Gastrocnemius medialis (tissue), 4 donors: ENCODE measurements around the gene PELI1. TPM values are rescaled to one million over a fixed set of nuclear protein-coding genes. Genes with fewer than 3 reads are reported as not detected.

Source experiments
- ATAC-seq, 2 donors: fragments of 150-250 bp; one replicate each; pipeline ENCODE4 v1.9.1; 2016
- DNase-seq, 2 donors: peaks; one replicate each; pipeline ENCODE4 v3.0.0-alpha.2; 2019
- H3K27ac ChIP-seq, 4 donors: fragments of 200-600 bp; sonication (generic); 1 replicate in 1 of 4; 2 replicates in 3 of 4; pipeline ENCODE4 v1.5.1; 2016 to 2018; ENCODE audit warnings: mild to moderate bottlenecking in 2 of 4, moderate library complexity in 1 of 4
- H3K27me3 ChIP-seq, 3 donors: fragments of 200-600 bp; sonication (generic) in 2 of 3; 1 replicate in 1 of 3; 2 replicates in 2 of 3; pipeline versions ENCODE4 v1.5.1 to v1.6.0; 2016 to 2019; ENCODE audit warnings: mild to moderate bottlenecking in 1 of 3, moderate library complexity in 1 of 3
- H3K36me3 ChIP-seq, 2 donors: fragments of 200-600 bp; sonication (generic) in 1 of 2; one replicate each; pipeline ENCODE4 v1.5.1; 2017 to 2018
- H3K4me1 ChIP-seq, 2 donors: fragments of 200-600 bp; sonication (generic) in 1 of 2; one replicate each; pipeline ENCODE4 v1.5.1; 2016 to 2017; ENCODE audit warnings: mild to moderate bottlenecking in 2 of 2
- H3K4me3 ChIP-seq, 4 donors: fragments of 200-600 bp; sonication (generic) in 3 of 4; 1 replicate in 1 of 4; 2 replicates in 3 of 4; pipeline ENCODE4 v1.5.1; 2016 to 2019; ENCODE audit warnings: mild to moderate bottlenecking in 2 of 4
- H3K9me3 ChIP-seq, 3 donors: fragments of 200-600 bp; sonication (generic) in 2 of 3; 1 replicate in 1 of 3; 2 replicates in 2 of 3; pipeline ENCODE4 v1.5.1; 2016 to 2019
- CTCF ChIP-seq, 5 experiments: fragments of 450-650 bp in 3 of 5; fragments of 200-600 bp in 2 of 5; sonication (generic) in 2 of 5; IDR thresholded peaks in 4 of 5; conservative IDR thresholded peaks in 1 of 5; 1 replicate in 4 of 5; 2 replicates in 1 of 5; pipeline ENCODE4 v1.5.1; 2016 to 2019; ENCODE audit warnings: antibody characterized with exemption in 5 of 5, mild to moderate bottlenecking in 3 of 5, moderate library complexity in 3 of 5
- POLR2A ChIP-seq, 2 donors: fragments of 450-650 bp; IDR thresholded peaks; one replicate each; pipeline ENCODE4 v1.6.1; 2017; ENCODE audit warnings: antibody characterized with exemption in 2 of 2, mild to moderate bottlenecking in 2 of 2, moderate library complexity in 2 of 2
- in situ Hi-C, 4 donors: fragments of 200-750 bp; cut with MboI; loops; one replicate each; pipeline versions ENCODE4 v1.15.0 to v1.8.0; 2017; ENCODE audit warnings: low sequenced_read_pairs in 4 of 4
- intact Hi-C: fragments of 100-400 bp; cut with DNase I; formaldehyde crosslinking; loops from one replicate; pipeline ENCODE4 v1.15.1; 2023; ENCODE audit warnings: low total_unique reads
- total RNA-seq, 4 donors: library from RNA; depleted of rRNA; stranded (reverse); fragments of >200 nt; gene quantifications; one replicate each; pipeline versions ENCODE4 v1.1.0 to v1.2.3, GENCODE V29; 2016

Gene PELI1
- total RNA-seq, 4 donors from 2014 or later, result 3.7 to 7.5 (median 5.9) TPM

- no peak for DNase-seq
- no peak for ATAC-seq
- in situ Hi-C loops, result no loop called here
- Histone ChIP-seq H3K4me1 (peaks cover 0 to 4% of the 10 kb centered on the region in 2 donors), H3K9me3 (no peaks in the 10 kb centered on the region), H3K36me3 (no peaks in the 10 kb centered on the region), H3K4me3 (no peak overlapping the region), H3K27me3 (no peaks in the 10 kb centered on the region), H3K27ac (no peak overlapping the region)
- TF ChIP-seq CTCF (IDR thresholded peaks at IDR 0.05 in 4 of 5, conservative IDR thresholded peaks at IDR 0.05 in 1 of 5) (no peak), POLR2A (IDR thresholded peaks at IDR 0.05) (no peak)
- intact Hi-C loops, result no loop called here
These were observed 33.1 kb upstream of the PELI1 start for GRCh38 chr2:64177315-64177714.

- H3K4me3 ChIP-seq, result no peak overlapping the region
- no peaks in the 10 kb centered on the region for H3K36me3 ChIP-seq
- no peak overlapping the region for H3K27ac ChIP-seq
- in situ Hi-C loops, result no loop called here
- H3K4me1 ChIP-seq, result peaks cover 0 to 4% of the 10 kb centered on the region in 2 donors
- intact Hi-C loops, result no loop called here
- no peaks in the 10 kb centered on the region for H3K9me3 ChIP-seq
- ATAC-seq (no peak), DNase-seq (no peak)
- no peak for TF ChIP-seq POLR2A (IDR thresholded peaks at IDR 0.05)
- no peaks in the 10 kb centered on the region for H3K27me3 ChIP-seq
These were observed 31.4 kb upstream of the PELI1 start for GRCh38 chr2:64175419-64176197.

- Histone ChIP-seq H3K36me3 (no peaks in the 10 kb centered on the region), H3K27me3 (no peaks in the 10 kb centered on the region), H3K4me3 (no peak overlapping the region), H3K9me3 (no peaks in the 10 kb centered on the region), H3K27ac (no peak overlapping the region), H3K4me1 (peaks cover 0 to 8% of the 10 kb centered on the region in 2 donors)
- DNase-seq (no peak), ATAC-seq (no peak)
- TF ChIP-seq CTCF (IDR thresholded peaks at IDR 0.05 in 4 of 5, conservative IDR thresholded peaks at IDR 0.05 in 1 of 5) (no peak), POLR2A (IDR thresholded peaks at IDR 0.05) (no peak)
- intact Hi-C loops, result no loop called here
- in situ Hi-C loops, result no loop called here
These were observed 29.2 kb upstream of the PELI1 start for GRCh38 chr2:64173156-64174135.

- intact Hi-C loops, result no loop called here
- H3K36me3 ChIP-seq, result no peaks in the 10 kb centered on the region
These were observed 24.5 kb upstream of the PELI1 start for GRCh38 chr2:64168756-64169155.

More at GRCh38 chr2:64168756-64169155, 24.5 kb upstream of the PELI1 start:
- H3K27me3 ChIP-seq, result no peaks in the 10 kb centered on the region
- H3K4me3 ChIP-seq, result no peak overlapping the region
- no peak for TF ChIP-seq POLR2A (IDR thresholded peaks at IDR 0.05)
- TF ChIP-seq CTCF (IDR thresholded peaks at IDR 0.05 in 4 of 5, conservative IDR thresholded peaks at IDR 0.05 in 1 of 5), result no peak
- no peaks in the 10 kb centered on the region for H3K9me3 ChIP-seq
- H3K27ac ChIP-seq, result no peak overlapping the region
- DNase-seq (no peak), ATAC-seq (no peak)
- peaks cover 0 to 4% of the 10 kb centered on the region in 2 donors for H3K4me1 ChIP-seq
- in situ Hi-C loops, result no loop called here
